Tibial nerve (tissue), 4 donors: ENCODE data around the gene NUTM1. TPM values are rescaled to one million over a fixed set of nuclear protein-coding genes. Genes with fewer than 3 reads are reported as not detected.

Experiments
- DNase-seq, 2 donors: peaks; one replicate each; pipeline ENCODE4 v3.0.0-alpha.2; 2019; ENCODE audit warnings: low spot score in 2 of 2
- H3K27ac ChIP-seq, 4 donors: fragments of 200-600 bp; sonication (generic) in 3 of 4; one replicate each; pipeline ENCODE4 v1.5.1; 2017 to 2019; ENCODE audit warnings: mild to moderate bottlenecking in 1 of 4
- H3K27me3 ChIP-seq, 2 donors: fragments of 200-600 bp; sonication (generic) in 1 of 2; one replicate each; pipeline versions ENCODE4 v1.5.1 to v1.6.0; 2017 to 2019
- H3K36me3 ChIP-seq, 3 donors: fragments of 200-600 bp; sonication (generic); one replicate each; pipeline ENCODE4 v1.5.1; 2018 to 2019
- H3K4me1 ChIP-seq, 4 donors: fragments of 200-600 bp; sonication (generic) in 3 of 4; one replicate each; pipeline ENCODE4 v1.5.1; 2017 to 2019
- H3K4me3 ChIP-seq, 4 donors: fragments of 200-600 bp; sonication (generic) in 3 of 4; one replicate each; pipeline ENCODE4 v1.5.1; 2017 to 2019; ENCODE audit warnings: mild to moderate bottlenecking in 1 of 4, moderate library complexity in 1 of 4
- H3K9me3 ChIP-seq, 4 donors: fragments of 200-600 bp; sonication (generic) in 3 of 4; one replicate each; pipeline ENCODE4 v1.5.1; 2017 to 2019
- CTCF ChIP-seq, 5 experiments: fragments of 200-600 bp in 3 of 5; fragments of 450-650 bp in 2 of 5; sonication (generic) in 3 of 5; IDR thresholded peaks; one replicate each; pipeline ENCODE4 v1.5.1; 2016 to 2019; ENCODE audit warnings: antibody characterized with exemption in 5 of 5, mild to moderate bottlenecking in 3 of 5, moderate library complexity in 2 of 5
- EP300 ChIP-seq, 2 donors: sonication (generic); formaldehyde crosslinking; IDR thresholded peaks; one replicate each; pipeline ENCODE4 v1.6.1; 2017; ENCODE audit warnings: antibody characterized with exemption in 2 of 2, mild to moderate bottlenecking in 1 of 2
- POLR2A ChIP-seq, 2 donors: fragments of 450-650 bp; IDR thresholded peaks; one replicate each; pipeline ENCODE4 v1.6.1; 2017; ENCODE audit warnings: antibody characterized with exemption in 2 of 2, mild to moderate bottlenecking in 2 of 2, moderate library complexity in 2 of 2
- WGBS, 2 donors: methylation state at CpG; one replicate each; pipeline ENCODE4 v1.1.5; 2018; 5-methylcytosine and 5-hydroxymethylcytosine counted together
- total RNA-seq, 4 donors: library from RNA; depleted of rRNA; stranded (reverse); fragments of >200 nt; gene quantifications; one replicate each; pipeline ENCODE4 v1.1.0, GENCODE V29; 2016

Gene NUTM1
- total RNA-seq, 4 donors from 2014 or later: not detected

- Histone ChIP-seq H3K4me1 (peaks cover 0 to 28% (median 2%) of the 10 kb centered on the region in 4 donors), H3K9me3 (no peaks in the 10 kb centered on the region), H3K36me3 (no peaks in the 10 kb centered on the region), H3K4me3 (no peak overlapping the region), H3K27me3 (no peaks in the 10 kb centered on the region), H3K27ac (no peak overlapping the region)
- DNase-seq: no peak
- TF ChIP-seq CTCF (IDR thresholded peaks at IDR 0.05) (no peak), EP300 (IDR thresholded peaks at IDR 0.05) (no peak), POLR2A (IDR thresholded peaks at IDR 0.05) (no peak)
- 65 to 68% methylated on average over 3 of the region's 3 CpGs for WGBS, 2 donors
These were observed 28.3 kb upstream of the NUTM1 start for GRCh38 chr15:34314491-34315490.

GRCh38 chr15:34318277-34319079 lies 24.6 kb upstream of the NUTM1 start:
- Histone ChIP-seq H3K4me1 (peaks cover 0 to 28% (median 2%) of the 10 kb centered on the region in 4 donors), H3K36me3 (peaks cover 0 to 2% (median 0%) of the 10 kb centered on the region in 3 donors), H3K9me3 (no peaks in the 10 kb centered on the region), H3K4me3 (peak overlapping the region; percentile 24 to 52 (median 35)), H3K27ac (peak overlapping the region in 3 of 4 donors; percentile 60 to 72 (median 64)), H3K27me3 (no peaks in the 10 kb centered on the region)
- TF ChIP-seq CTCF (IDR thresholded peaks at IDR 0.05) (no peak), EP300 (IDR thresholded peaks at IDR 0.05) (peak in 1 of 2 donors; percentile 62), POLR2A (IDR thresholded peaks at IDR 0.05) (peak in 1 of 2 donors; percentile 31)
- WGBS, 2 donors: 16 to 17% methylated on average over 10 of the region's 10 CpGs
- peak in 1 of 2 donors; percentile 64 for DNase-seq

GRCh38 chr15:34323217-34323616 lies 19.9 kb upstream of the NUTM1 start:
- peaks cover 0 to 16% (median 2%) of the 10 kb centered on the region in 4 donors for H3K4me1 ChIP-seq
- no peaks in the 10 kb centered on the region for H3K9me3 ChIP-seq
- WGBS, 2 donors: 88 to 92% methylated on average over 10 of the region's 10 CpGs
- H3K27ac ChIP-seq: no peak overlapping the region
- H3K27me3 ChIP-seq: no peaks in the 10 kb centered on the region
- no peak for DNase-seq
- peaks cover 0 to 5% (median 0%) of the 10 kb centered on the region in 3 donors for H3K36me3 ChIP-seq
- no peak overlapping the region for H3K4me3 ChIP-seq
- no peak for TF ChIP-seq CTCF (IDR thresholded peaks at IDR 0.05)
- TF ChIP-seq POLR2A (IDR thresholded peaks at IDR 0.05): no peak
- TF ChIP-seq EP300 (IDR thresholded peaks at IDR 0.05): no peak

- H3K4me1 ChIP-seq: peaks cover 0 to 3% (median 0%) of the 10 kb centered on the region in 4 donors
- no peaks in the 10 kb centered on the region for H3K9me3 ChIP-seq
- 65 to 74% methylated on average over 1 of the region's 1 CpG for WGBS, 2 donors
- no peak overlapping the region for H3K27ac ChIP-seq
- H3K4me3 ChIP-seq: no peak overlapping the region
- no peak for TF ChIP-seq CTCF (IDR thresholded peaks at IDR 0.05)
- no peaks in the 10 kb centered on the region for H3K27me3 ChIP-seq
- peaks cover 0 to 5% (median 0%) of the 10 kb centered on the region in 3 donors for H3K36me3 ChIP-seq
- DNase-seq: no peak
These were observed 18.2 kb upstream of the NUTM1 start for GRCh38 chr15:34324933-34325332.
